ENCODE data around the gene GMPR.

The GMPR gene

DNA sequence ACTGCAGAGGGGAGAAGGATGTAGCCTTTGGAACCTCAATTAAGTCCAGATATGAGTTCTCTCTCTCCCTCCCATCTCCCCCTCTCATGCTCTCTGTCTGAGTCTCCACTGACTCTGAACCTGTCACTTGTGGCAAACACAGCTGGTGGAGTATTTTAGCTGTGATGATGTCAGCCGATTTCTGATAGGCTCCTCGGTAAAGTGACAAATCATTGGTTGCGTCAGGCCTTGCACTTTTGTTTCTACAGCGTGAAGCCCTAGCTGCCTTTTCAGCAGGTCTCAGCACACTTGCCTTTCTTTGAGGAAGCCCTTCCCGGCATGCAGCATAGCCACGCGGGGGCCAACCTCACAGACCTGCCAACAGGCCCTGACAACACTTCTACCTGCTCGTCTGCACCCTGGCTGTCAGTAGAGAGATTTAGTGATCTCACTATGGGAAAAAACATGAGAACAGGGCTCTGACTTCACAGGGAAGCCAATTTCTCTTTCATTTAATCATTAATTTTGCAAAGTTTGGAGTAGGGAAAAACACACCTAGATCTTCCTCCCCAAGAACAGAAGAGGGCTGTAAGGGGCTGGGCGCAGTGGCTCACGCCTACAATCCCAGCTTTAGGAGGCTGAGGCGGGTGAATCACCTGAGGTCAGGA is 84.4 kb downstream of the GMPR start:
- TF ChIP-seq CTCF (IDR thresholded peaks at IDR 0.05; ENCODE audit: control insufficient read depth, insufficient read depth, low read depth, low read length, missing control alignments), result no peak
- no peak overlapping the region for H3K4me3 ChIP-seq (ENCODE audit: control insufficient read depth, low read depth, low read length)
- DNase-seq (ENCODE audit: low read depth), result no peak

DNA sequence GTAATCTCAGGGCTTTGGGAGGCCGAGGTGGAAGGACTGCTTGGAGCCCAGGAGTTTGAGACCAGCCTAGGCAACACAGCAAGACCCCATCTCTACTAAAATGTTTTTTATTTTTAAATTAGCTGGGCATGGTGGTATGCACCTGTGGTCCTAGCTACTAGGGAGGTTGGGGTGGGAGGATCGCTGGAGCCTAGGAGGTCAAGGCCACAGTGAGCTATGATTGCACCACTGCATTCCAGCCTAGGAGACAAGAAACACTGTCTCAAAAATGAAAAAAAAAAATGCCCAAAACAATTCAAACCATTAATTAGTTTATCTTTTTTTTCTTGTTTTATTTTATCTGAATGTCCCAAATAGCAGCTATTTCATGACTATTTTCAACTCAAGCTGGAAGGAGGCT is 85.8 kb downstream of the GMPR start:
- no peak for TF ChIP-seq CTCF (IDR thresholded peaks at IDR 0.05; ENCODE audit: control insufficient read depth, insufficient read depth, low read depth, low read length, missing control alignments)
- no peak overlapping the region for H3K4me3 ChIP-seq (ENCODE audit: control insufficient read depth, low read depth, low read length)
- DNase-seq (ENCODE audit: low read depth), result no peak

DNA sequence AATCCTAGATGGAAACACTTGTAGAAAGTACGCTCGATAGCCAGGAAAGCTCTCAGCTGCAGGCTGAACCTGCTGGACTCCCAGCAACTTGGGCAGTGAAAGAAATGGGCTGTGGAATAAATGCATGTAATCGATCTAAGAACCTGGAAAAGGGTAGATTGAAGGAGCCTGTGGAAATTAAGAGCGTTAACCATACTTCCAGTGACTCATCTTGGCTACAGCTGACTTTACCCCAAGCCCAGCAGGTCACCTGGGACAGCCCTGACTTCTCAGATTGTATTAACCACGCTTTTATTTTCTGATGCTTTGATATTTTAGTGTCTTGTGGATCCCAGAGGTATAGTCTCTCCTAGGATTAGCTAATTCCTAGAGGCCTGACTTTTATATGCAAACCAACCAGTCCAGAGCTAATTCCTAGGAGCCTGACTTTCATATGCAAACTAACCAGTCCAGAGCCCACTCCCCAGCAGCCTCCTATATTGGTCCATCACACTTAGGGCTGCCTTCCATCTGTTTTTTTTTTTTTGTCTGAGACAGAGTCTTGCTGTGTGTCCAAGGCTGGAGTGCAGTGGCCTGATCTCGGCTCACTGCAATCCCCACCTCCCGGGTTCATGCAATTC is 86.3 kb downstream of the GMPR start:
- no peak for DNase-seq (ENCODE audit: low read depth)
- TF ChIP-seq CTCF (IDR thresholded peaks at IDR 0.05; ENCODE audit: control insufficient read depth, insufficient read depth, low read depth, low read length, missing control alignments), result no peak
- no peak overlapping the region for H3K4me3 ChIP-seq (ENCODE audit: control insufficient read depth, low read depth, low read length)

DNA sequence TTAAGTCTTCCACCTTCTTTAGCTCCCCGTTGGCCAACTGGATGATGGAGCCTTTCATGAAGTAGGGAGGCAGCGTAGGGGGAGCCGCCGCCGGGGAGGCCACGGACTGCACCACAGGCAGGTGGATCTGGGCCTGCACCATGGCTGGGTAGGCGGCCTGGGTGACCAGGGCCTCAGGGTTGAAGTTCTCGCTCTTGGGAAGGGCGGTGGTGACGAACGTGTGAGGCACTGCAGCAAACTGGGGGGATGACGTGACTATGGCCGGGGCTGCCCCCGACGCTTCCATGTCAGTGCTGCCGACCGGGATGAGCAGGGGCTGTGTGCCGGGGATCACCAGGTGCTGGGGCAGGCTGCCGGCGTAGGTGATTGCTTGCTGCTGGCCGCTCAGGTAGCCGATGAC is 88.1 kb downstream of the GMPR start:
- TF ChIP-seq CTCF (IDR thresholded peaks at IDR 0.05; ENCODE audit: control insufficient read depth, insufficient read depth, low read depth, low read length, missing control alignments), result no peak
- no peak for DNase-seq (ENCODE audit: low read depth)
- no peak overlapping the region for H3K4me3 ChIP-seq (ENCODE audit: control insufficient read depth, low read depth, low read length)

DNA sequence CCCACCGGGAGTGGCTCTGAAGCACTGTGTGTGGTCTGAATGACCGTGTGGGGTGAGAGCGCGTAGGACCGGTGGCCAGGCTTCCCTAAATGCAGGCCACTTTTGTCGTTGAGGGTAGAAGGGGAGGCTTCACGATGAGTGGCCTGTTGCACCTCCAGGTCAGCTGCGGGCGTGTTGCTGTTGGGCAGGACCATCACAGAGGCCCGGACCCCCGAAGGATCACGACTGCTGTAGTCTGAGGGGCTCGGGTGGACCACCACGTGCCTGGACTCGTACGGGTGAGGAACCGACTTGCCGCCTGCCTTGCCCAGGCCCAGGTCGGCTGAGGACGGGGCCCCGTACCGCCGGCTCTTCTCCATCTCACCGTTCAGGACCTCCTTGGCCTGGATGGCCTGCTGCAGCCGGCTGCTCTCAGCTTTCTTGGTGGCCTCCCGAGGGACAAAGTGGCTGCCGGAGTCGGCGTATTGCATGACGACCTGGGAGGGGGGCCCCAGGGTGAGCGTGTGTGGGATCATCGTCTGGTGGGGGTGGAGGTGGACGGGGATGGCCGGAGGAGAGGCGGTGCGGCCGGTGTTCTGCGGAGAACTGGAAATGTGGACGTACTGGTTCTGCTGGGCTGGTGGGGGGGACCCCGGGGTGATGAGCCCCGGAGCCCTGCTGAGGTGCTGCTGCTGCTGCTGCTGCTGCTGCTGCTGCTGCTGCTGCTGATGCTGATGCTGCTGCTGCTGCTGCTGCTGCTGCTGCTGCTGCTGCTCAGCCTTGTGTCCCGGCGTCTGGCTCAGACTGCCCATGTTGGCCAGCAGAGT is 88.8 kb downstream of the GMPR start:
- H3K4me3 ChIP-seq (ENCODE audit: control insufficient read depth, low read depth, low read length), result no peak overlapping the region
- no peak for TF ChIP-seq CTCF (IDR thresholded peaks at IDR 0.05; ENCODE audit: control insufficient read depth, insufficient read depth, low read depth, low read length, missing control alignments)
- no peak for DNase-seq (ENCODE audit: low read depth)

DNA sequence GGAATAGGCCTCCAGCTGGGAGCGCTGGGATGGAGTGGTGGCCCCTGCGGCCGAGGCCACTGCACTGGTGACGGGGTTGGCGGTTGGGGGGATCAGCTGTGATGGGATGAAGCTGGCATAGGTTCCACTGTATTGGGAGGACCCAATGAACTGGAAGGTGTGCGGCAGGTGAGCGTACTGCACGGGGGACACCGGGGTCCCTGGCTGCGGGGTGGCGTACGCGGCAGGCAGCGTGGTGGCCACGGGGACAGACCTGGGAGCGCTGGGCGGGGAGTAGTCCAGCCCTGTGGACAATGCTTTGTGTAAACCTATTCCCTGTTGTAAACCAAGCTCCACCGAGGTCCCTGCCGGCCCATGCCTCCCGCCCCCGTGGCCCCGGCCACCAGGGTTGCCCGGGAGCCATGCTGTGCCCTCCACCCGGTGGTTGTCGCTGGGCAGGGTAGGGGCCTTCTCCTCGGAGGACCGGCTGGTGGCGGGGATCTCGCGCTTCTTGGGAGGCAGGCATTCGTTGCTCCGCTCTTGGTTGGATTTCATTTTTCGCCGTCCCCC is 89.5 kb downstream of the GMPR start:
- no peak overlapping the region for H3K4me3 ChIP-seq (ENCODE audit: control insufficient read depth, low read depth, low read length)
- TF ChIP-seq CTCF (IDR thresholded peaks at IDR 0.05; ENCODE audit: control insufficient read depth, insufficient read depth, low read depth, low read length, missing control alignments), result no peak
- no peak for DNase-seq (ENCODE audit: low read depth)
